Measurements from ENCODE around the gene CEP164. TPM values are rescaled to one million over a fixed set of nuclear protein-coding genes. Genes with fewer than 3 reads are reported as not detected.

The CEP164 gene
- total and polyA plus RNA-seq, 2 experiments from 2014 or later = 13.9 to 23.8 TPM

- no peak overlapping the region for H3K4me3 Mint-ChIP-seq
- no peak for DNase-seq (ENCODE audit: low spot score)
- Histone ChIP-seq H3K36me3 (ENCODE audit: insufficient read depth) (no peaks in the 10 kb centered on the region), H3K27me3 (ENCODE audit: insufficient read depth) (no peaks in the 10 kb centered on the region), H3K4me1 (ENCODE audit: insufficient read depth) (peaks cover 13% of the 10 kb centered on the region; the same call in 1 of the 2 replicates), H3K4me2 (no peak overlapping the region), H3F3A (replicated peaks; ENCODE audit: low read depth) (no peaks in the 10 kb centered on the region), H2AFZ (no peak overlapping the region), H3K79me2 (replicated peaks; ENCODE audit: insufficient read depth) (no peaks in the 10 kb centered on the region), H3K9me2 (ENCODE audit: insufficient read depth) (no peaks in the 10 kb centered on the region), H4K20me1 (replicated peaks; ENCODE audit: insufficient read depth) (no peaks in the 10 kb centered on the region), H3K27ac (ENCODE audit: low read depth) (no peak overlapping the region), H3K4me3 (no peak overlapping the region)
- TF ChIP-seq POLR2AphosphoS5 (IDR thresholded peaks at IDR 0.05; ENCODE audit: low read depth) (no peak), CTCF (conservative IDR thresholded peaks at IDR 0.05; ENCODE audit: low read depth in 2 of 2) (no peak), REST (IDR thresholded peaks at IDR 0.05; ENCODE audit: unreplicated experiment) (no peak), EZH2phosphoT487 (IDR thresholded peaks at IDR 0.05; ENCODE audit: unreplicated experiment) (no peak), ZNF462 (CRISPR knock-in tag; IDR thresholded peaks at IDR 0.05) (no peak), ETS1 (IDR thresholded peaks at IDR 0.05) (no peak), CREB1 (CRISPR knock-in tag; IDR thresholded peaks at IDR 0.05; ENCODE audit: low read depth) (no peak), EZH2 (IDR thresholded peaks at IDR 0.05; ENCODE audit: low read depth, unreplicated experiment) (no peak), NANOG (IDR thresholded peaks at IDR 0.05; ENCODE audit: borderline replicate concordance) (no peak), STAT1 (IDR thresholded peaks at IDR 0.05; ENCODE audit: unreplicated experiment) (no peak), ZNF331 (CRISPR knock-in tag; IDR thresholded peaks at IDR 0.05; ENCODE audit: low read depth) (no peak), ZNF114 (CRISPR knock-in tag; IDR thresholded peaks at IDR 0.05) (no peak), JUNB (IDR thresholded peaks at IDR 0.05; ENCODE audit: unreplicated experiment) (no peak)
- H3K36me3 Mint-ChIP-seq (ENCODE audit: low read depth) = no peaks in the 10 kb centered on the region
- H3K27me3 Mint-ChIP-seq (ENCODE audit: insufficient read depth, low read depth, poor library complexity) = peaks cover 15% of the 10 kb centered on the region
- H3K4me1 Mint-ChIP-seq = peaks cover 16% of the 10 kb centered on the region
- ATAC-seq = no peak
- no peaks in the 10 kb centered on the region; the same call in 2 of the 3 replicates for H3K9me3 Mint-ChIP-seq
- H3K27ac Mint-ChIP-seq = no peak overlapping the region
Measured at GRCh38 chr11:117313091-117313490, 14.6 kb upstream of the CEP164 start.
